GM23338 (cell line): ENCODE data around the gene BCAR3. TPM values are rescaled to one million over a fixed set of nuclear protein-coding genes. Genes with fewer than 3 reads are reported as not detected.

Experiments used
- CTCF ChIP-seq, 2 experiments: fragments of 200-600 bp in 1 of 2; sonication (generic) in 1 of 2; conservative IDR thresholded peaks; 2 replicates each; pipeline versions ENCODE4 v1.5.1 to v1.6.1; 2016 to 2017; ENCODE audit warnings: antibody characterized with exemption in 2 of 2, low read depth in 2 of 2, mild to moderate bottlenecking in 2 of 2, moderate library complexity in 1 of 2
- EZH2 ChIP-seq: fragments of 200-600 bp; sonication (generic); IDR thresholded peaks from one replicate; pipeline ENCODE4 v1.8.0; 2017; ENCODE audit warnings: antibody characterized with exemption, mild to moderate bottlenecking, low read depth; ENCODE audit not compliant: unreplicated experiment
- EZH2phosphoT487 ChIP-seq: fragments of 200-600 bp; sonication (generic); IDR thresholded peaks from one replicate; pipeline ENCODE4 v1.8.1; 2018; ENCODE audit warnings: antibody characterized with exemption; ENCODE audit not compliant: unreplicated experiment
- POLR2AphosphoS5 ChIP-seq: IDR thresholded peaks from 2 replicates; pipeline ENCODE4 v1.6.1; 2016; ENCODE audit warnings: antibody characterized with exemption, low read depth
- ZNF331 ChIP-seq: fragments of 250-450 bp; sonication (Bioruptor Pico); IDR thresholded peaks from 2 replicates; pipeline ENCODE4 v1.5.0; 2020; ENCODE audit warnings: low read depth, mild to moderate bottlenecking, moderate library complexity
- polyA plus RNA-seq: library from polyadenylated mRNA; unstranded; fragments of >200 nt; fragmentation: Nextera tagmentation; extraction: Ambion mirVana; gene quantifications from 2 replicates; pipeline ENCODE4 v1.2.1, GENCODE V29; 2016
- total RNA-seq: library from RNA; depleted of rRNA; stranded (reverse); fragments of >200 nt; shearing (Covaris generic); gene quantifications from 2 replicates; pipeline ENCODE4 v1.2.3, GENCODE V29; 2014
- TF ChIP-seq, protein P1 (sequence below): fragments of 250-450 bp; sonication (Bioruptor Pico); IDR thresholded peaks from 2 replicates; pipeline ENCODE4 v1.5.0; 2020; ENCODE audit warnings: mild to moderate bottlenecking, moderate library complexity
- TF ChIP-seq, protein P2 (sequence below): IDR thresholded peaks from one replicate; pipeline ENCODE4 v1.6.1; 2018; ENCODE audit warnings: antibody characterized with exemption; ENCODE audit not compliant: unreplicated experiment

BCAR3 gene
- total and polyA plus RNA-seq, 2 experiments from 2014 or later = 5.5 to 9.7 TPM

GRCh38 chr1:93623875-93624274 lies 57.8 kb downstream of the BCAR3 start (continued):
- TF ChIP-seq, protein P1, sequence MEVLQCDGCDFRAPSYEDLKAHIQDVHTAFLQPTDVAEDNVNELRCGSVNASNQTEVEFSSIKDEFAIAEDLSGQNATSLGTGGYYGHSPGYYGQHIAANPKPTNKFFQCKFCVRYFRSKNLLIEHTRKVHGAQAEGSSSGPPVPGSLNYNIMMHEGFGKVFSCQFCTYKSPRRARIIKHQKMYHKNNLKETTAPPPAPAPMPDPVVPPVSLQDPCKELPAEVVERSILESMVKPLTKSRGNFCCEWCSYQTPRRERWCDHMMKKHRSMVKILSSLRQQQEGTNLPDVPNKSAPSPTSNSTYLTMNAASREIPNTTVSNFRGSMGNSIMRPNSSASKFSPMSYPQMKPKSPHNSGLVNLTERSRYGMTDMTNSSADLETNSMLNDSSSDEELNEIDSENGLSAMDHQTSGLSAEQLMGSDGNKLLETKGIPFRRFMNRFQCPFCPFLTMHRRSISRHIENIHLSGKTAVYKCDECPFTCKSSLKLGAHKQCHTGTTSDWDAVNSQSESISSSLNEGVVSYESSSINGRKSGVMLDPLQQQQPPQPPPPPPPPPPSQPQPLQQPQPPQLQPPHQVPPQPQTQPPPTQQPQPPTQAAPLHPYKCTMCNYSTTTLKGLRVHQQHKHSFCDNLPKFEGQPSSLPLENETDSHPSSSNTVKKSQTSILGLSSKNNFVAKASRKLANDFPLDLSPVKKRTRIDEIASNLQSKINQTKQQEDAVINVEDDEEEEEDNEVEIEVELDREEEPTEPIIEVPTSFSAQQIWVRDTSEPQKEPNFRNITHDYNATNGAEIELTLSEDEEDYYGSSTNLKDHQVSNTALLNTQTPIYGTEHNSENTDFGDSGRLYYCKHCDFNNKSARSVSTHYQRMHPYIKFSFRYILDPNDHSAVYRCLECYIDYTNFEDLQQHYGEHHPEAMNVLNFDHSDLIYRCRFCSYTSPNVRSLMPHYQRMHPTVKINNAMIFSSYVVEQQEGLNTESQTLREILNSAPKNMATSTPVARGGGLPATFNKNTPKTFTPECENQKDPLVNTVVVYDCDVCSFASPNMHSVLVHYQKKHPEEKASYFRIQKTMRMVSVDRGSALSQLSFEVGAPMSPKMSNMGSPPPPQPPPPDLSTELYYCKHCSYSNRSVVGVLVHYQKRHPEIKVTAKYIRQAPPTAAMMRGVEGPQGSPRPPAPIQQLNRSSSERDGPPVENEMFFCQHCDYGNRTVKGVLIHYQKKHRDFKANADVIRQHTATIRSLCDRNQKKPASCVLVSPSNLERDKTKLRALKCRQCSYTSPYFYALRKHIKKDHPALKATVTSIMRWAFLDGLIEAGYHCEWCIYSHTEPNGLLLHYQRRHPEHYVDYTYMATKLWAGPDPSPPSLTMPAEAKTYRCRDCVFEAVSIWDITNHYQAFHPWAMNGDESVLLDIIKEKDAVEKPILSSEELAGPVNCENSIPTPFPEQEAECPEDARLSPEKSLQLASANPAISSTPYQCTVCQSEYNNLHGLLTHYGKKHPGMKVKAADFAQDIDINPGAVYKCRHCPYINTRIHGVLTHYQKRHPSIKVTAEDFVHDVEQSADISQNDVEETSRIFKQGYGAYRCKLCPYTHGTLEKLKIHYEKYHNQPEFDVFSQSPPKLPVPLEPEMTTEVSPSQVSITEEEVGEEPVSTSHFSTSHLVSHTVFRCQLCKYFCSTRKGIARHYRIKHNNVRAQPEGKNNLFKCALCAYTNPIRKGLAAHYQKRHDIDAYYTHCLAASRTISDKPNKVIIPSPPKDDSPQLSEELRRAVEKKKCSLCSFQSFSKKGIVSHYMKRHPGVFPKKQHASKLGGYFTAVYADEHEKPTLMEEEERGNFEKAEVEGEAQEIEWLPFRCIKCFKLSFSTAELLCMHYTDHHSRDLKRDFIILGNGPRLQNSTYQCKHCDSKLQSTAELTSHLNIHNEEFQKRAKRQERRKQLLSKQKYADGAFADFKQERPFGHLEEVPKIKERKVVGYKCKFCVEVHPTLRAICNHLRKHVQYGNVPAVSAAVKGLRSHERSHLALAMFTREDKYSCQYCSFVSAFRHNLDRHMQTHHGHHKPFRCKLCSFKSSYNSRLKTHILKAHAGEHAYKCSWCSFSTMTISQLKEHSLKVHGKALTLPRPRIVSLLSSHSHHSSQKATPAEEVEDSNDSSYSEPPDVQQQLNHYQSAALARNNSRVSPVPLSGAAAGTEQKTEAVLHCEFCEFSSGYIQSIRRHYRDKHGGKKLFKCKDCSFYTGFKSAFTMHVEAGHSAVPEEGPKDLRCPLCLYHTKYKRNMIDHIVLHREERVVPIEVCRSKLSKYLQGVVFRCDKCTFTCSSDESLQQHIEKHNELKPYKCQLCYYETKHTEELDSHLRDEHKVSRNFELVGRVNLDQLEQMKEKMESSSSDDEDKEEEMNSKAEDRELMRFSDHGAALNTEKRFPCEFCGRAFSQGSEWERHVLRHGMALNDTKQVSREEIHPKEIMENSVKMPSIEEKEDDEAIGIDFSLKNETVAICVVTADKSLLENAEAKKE (CRISPR knock-in tag) = no peak
- TF ChIP-seq EZH2phosphoT487 (no peak), EZH2 (no peak), POLR2AphosphoS5 (no peak), ZNF331 (CRISPR knock-in tag) (no peak), CTCF (conservative IDR thresholded peaks at IDR 0.05; ENCODE audit: low read depth in 2 of 2) (no peak)
- TF ChIP-seq, protein P2, sequence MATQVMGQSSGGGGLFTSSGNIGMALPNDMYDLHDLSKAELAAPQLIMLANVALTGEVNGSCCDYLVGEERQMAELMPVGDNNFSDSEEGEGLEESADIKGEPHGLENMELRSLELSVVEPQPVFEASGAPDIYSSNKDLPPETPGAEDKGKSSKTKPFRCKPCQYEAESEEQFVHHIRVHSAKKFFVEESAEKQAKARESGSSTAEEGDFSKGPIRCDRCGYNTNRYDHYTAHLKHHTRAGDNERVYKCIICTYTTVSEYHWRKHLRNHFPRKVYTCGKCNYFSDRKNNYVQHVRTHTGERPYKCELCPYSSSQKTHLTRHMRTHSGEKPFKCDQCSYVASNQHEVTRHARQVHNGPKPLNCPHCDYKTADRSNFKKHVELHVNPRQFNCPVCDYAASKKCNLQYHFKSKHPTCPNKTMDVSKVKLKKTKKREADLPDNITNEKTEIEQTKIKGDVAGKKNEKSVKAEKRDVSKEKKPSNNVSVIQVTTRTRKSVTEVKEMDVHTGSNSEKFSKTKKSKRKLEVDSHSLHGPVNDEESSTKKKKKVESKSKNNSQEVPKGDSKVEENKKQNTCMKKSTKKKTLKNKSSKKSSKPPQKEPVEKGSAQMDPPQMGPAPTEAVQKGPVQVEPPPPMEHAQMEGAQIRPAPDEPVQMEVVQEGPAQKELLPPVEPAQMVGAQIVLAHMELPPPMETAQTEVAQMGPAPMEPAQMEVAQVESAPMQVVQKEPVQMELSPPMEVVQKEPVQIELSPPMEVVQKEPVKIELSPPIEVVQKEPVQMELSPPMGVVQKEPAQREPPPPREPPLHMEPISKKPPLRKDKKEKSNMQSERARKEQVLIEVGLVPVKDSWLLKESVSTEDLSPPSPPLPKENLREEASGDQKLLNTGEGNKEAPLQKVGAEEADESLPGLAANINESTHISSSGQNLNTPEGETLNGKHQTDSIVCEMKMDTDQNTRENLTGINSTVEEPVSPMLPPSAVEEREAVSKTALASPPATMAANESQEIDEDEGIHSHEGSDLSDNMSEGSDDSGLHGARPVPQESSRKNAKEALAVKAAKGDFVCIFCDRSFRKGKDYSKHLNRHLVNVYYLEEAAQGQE = no peak
